Bronchus fibroblast of lung (primary cell): ENCODE data around the gene HSD17B10. TPM values are rescaled to one million over a fixed set of nuclear protein-coding genes. Genes with fewer than 3 reads are reported as not detected.

Experiments
- total RNA-seq: library from RNA; depleted of rRNA; stranded (reverse); fragments of >200 nt; gene quantifications from 2 replicates; pipeline ENCODE4 v1.2.3, GENCODE V29; 2015

HSD17B10 gene
- 66.9 and 72.4 TPM in 2 replicates for total RNA-seq

DNA sequence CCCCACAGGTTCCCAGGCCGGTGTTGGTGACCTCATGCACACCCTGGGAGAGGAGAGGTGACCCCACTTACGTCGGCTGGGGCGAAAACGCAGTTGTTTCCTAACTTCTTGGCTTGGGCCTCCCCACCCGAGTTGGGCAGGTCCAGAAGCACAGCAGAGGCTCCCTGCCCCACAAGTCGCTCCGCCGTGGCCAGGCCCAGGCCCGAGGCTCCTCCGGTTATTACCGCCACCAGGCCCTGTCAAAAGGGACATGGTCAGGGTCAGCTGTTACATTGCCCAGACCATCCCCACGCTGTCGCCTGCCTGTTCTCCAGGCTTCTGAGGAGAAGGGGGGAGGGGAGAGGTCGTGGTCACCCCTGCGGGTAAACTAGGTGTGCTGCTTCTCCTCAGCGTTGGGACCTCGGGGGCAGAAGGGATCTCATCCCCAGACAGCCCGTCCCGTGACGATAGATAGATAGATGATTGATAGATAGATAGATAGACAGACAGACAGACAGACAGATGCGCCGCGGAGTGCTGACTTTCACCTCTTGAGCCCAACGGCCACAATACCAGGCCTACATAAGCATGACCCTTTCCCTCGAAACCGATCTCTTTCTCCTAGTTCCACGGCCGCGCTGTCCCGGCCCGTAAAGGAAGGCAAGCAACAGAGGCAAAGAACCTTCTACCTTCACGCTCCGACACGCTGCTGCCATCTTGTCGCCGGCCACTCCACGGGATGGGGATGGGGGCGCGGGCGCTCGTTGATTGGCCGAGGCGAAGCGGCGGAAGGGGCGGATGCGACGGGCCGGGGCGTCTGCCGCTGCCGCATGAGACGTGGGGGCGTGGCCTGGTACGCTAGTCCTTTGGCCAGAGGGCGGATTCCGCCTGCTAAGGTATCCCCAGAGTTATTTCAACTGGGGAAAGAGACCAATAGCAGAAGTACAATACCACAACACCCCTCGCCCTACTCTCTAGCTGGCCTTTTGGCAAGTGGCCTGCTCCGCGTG, at the start of gene HSD17B10:
HSD17B10 (minus strand) TSS at position 720 of the 989 bp plus-strand sequence; CDS start at position 695, 25 bp downstream.

DNA sequence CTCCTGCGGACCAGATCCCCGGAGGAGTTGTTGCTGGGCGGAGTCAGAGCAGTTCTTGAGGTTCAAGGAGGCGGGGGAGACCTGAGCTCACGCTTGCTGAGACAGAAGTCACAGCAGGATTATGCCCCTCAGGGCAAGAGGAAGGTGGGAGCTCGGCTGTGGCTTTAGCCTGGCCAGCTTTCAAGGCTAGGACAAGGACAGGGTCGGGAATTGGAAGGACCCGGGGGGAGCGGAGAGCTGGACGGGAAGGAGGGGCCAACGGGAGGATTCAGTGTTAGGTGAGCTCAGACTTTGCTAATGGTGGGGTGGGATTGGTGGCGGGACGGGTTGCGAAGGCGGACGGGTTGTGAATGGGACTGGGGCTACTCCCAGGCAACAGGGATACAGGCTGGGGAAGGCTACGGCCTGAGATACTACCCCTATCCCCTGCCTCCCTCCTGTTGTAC, 11.3 kb downstream of the HSD17B10 start, which contains the start of gene RIBC1:
RIBC1 (plus strand) TSS at position 13 of the 446 bp plus-strand sequence. CDS start 3,404 bp downstream, outside the sequence.

DNA sequence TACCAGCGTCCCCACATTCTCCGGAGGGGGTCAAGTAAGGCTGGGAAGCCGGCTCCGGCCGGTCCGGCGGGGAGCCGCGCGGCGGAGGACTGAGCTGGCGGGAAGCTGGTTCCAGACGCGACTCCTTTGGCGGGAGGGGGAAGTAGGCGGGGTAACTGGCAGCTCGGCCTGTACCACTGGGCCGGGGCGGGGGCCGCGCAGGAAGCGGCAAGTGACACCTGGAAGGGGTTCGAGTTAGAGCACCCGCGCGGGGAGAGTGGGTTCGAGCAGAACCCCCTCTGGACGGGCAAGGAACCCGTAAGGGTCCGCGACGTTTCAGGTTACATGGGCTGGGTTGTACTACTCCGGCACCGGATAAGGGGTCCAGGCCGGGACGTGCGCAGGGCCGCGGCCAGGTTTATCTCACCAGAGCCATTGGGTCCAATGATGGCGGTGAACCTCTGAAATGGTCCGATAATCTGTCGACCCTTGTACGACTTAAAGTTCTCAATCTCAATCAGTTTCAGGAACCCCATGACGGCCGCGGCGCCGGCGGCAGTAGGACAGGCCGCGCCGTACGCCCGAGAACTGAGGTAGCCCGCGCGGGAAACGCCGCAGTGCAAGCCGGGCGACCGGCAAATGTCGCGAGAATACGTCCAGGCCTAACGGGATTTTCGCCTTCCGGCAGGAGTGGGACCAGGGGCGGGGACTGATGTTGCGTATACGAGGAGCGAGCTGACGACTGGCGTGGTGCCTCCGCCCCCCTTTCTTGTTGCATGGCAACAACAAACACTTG, 11.9 kb downstream of the HSD17B10 start, which contains the start of gene SMC1A:
SMC1A (minus strand) TSS at position 569 of the 775 bp plus-strand sequence; CDS start at position 515, 54 bp downstream.

Other genes starting within 250 kb of the HSD17B10 start
- gene KDM5C, start 209.2 kb downstream of the HSD17B10 start, total RNA-seq = 41.0 and 49.4 TPM in 2 replicates
- gene IQSEC2, start 152.8 kb downstream of the HSD17B10 start, total RNA-seq = 9.4 and 10.6 TPM in 2 replicates
- gene SMC1A, start 11.7 kb downstream of the HSD17B10 start, total RNA-seq = 26.2 and 36.7 TPM in 2 replicates
- 0.15 TPM in 1 of 2 replicates, not detected in the other for gene RIBC1, start 11.5 kb downstream of the HSD17B10 start, total RNA-seq